Prostate gland (tissue), 2 donors: ENCODE results near the gene ASIC2.

Experiments
- CTCF ChIP-seq, 4 experiments: fragments of 200-600 bp in 2 of 4; fragments of 450-650 bp in 2 of 4; sonication (generic) in 2 of 4; IDR thresholded peaks; 1 replicate in 3 of 4; 2 replicates in 1 of 4; pipeline ENCODE4 v1.5.1; 2016 to 2019; ENCODE audit warnings: antibody characterized with exemption in 4 of 4, mild to moderate bottlenecking in 2 of 4, moderate library complexity in 2 of 4
- POLR2A ChIP-seq: fragments of 450-650 bp; IDR thresholded peaks from one replicate; pipeline ENCODE4 v1.6.1; 2016; ENCODE audit warnings: antibody characterized with exemption, mild to moderate bottlenecking
- POLR2AphosphoS5 ChIP-seq: sonication (generic); formaldehyde crosslinking; IDR thresholded peaks from one replicate; pipeline ENCODE4 v1.6.1; 2017; ENCODE audit warnings: antibody characterized with exemption

DNA sequence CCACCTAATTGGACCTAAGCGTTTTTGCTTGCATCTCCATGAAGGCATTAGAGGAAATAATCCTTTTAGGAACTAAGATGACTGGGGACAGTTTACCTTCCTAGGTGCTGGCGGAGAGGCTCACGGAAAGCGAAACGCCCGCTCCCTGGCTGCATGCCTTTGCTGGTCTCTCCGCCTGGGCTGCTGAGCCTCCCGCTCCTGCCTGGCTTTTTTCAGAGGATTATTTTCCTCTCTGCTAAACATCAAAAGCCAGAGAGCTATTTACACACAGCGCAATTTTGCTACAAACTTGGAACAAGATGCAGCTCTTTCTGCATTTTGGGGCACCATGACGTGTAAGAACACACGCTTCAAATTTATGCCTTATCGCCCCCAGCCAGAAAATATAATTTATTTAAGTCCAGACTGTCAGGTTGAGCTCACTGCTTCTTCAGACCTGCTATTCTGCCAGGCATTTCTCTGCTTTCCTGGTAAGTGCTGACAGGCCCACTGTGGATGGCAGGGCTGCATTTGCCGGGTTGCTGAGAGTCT is 177.0 kb downstream of the ASIC2 start:
- TF ChIP-seq CTCF (IDR thresholded peaks at IDR 0.05) (no peak), POLR2A (no peak), POLR2AphosphoS5 (no peak)
